Activated B cell treated with CpG ODN at 0.5 μM for 24 hours (primary cell): ENCODE results near the gene GGPS1. TPM values are rescaled to one million over a fixed set of nuclear protein-coding genes. Genes with fewer than 3 reads are reported as not detected.

ENCODE experiments used
- ATAC-seq: fragments of 200-7000 bp; cut with Tn5 transposase; one replicate; pipeline ENCODE4 v1.10.0; 2021; ENCODE audit warnings: low read depth, mild to moderate bottlenecking, moderate library complexity
- CTCF ChIA-PET: fragments of 350-600 bp; sonication (Branson Sonifier 250); formaldehyde crosslinking; loops from one replicate; lab custom pipeline; 2021; ENCODE audit warnings: antibody characterized with exemption; lab: Charles Lee
- POLR2A ChIA-PET: fragments of 350-600 bp; sonication (Branson Sonifier 250); formaldehyde crosslinking; loops from one replicate; lab custom pipeline; 2021; ENCODE audit warnings: antibody characterized with exemption; lab: Charles Lee
- DNase-seq: peaks from one replicate; pipeline ENCODE4 v3.0.0; 2022
- H3K27ac Mint-ChIP-seq: one replicate; pipeline ENCODE4 v1.8.0; 2020; ENCODE audit warnings: mixed read lengths
- H3K27me3 Mint-ChIP-seq: one replicate; pipeline ENCODE4 v1.8.0; 2021; ENCODE audit warnings: mixed read lengths
- H3K36me3 Mint-ChIP-seq: one replicate; pipeline ENCODE4 v1.8.0; 2021; ENCODE audit warnings: low read depth, mixed read lengths
- H3K4me1 Mint-ChIP-seq: one replicate; pipeline ENCODE4 v1.8.0; 2021; ENCODE audit warnings: mixed read lengths
- H3K4me3 Mint-ChIP-seq: one replicate; pipeline ENCODE4 v1.8.0; 2020; ENCODE audit warnings: mild to moderate bottlenecking, mixed read lengths
- H3K9me3 Mint-ChIP-seq: one replicate; pipeline ENCODE4 v1.8.0; 2020; ENCODE audit warnings: mixed read lengths
- intact Hi-C: fragments of 100-400 bp; cut with micrococcal nuclease; formaldehyde crosslinking; loops from one replicate; pipeline ENCODE4 v1.15.1; 2024
- total RNA-seq: library from RNA; stranded (reverse); gene quantifications from 2 replicates; pipeline ENCODE4 v1.2.3, GENCODE V29; 2022
- TF ChIP-seq, protein P1 (sequence below): fragments of 200-600 bp; IDR thresholded peaks from one replicate; pipeline ENCODE4 v1.8.0; 2022; ENCODE audit warnings: antibody characterized with exemption, mild to moderate bottlenecking

Gene GGPS1
- total RNA-seq, 1 donor from 2014 or later, result 33.8 TPM

DNA sequence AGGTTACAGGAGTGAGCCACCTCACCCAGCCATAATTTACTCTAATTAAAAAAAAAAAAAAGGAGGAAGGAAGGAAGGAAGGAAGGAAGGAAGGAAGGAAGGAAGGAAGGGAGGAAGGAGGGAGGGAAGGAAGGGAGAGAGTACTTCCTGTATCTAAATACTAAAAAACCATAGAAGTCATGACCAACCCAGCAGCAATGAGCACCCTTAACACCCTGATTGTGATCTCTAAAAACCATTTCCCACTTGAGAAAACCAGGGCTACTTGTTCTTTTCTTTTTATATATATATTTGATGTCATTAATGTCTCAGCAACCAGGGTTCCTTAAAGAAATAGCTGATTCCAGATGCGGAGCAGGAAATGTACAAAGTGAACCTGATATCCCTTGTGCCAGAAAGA, 31.6 kb upstream of the GGPS1 start:
- POLR2A ChIA-PET, result no interaction called here
- H3K36me3 Mint-ChIP-seq, result peaks cover 5% of the 10 kb centered on the region
- H3K27me3 Mint-ChIP-seq, result no peaks in the 10 kb centered on the region
- TF ChIP-seq, protein P1, sequence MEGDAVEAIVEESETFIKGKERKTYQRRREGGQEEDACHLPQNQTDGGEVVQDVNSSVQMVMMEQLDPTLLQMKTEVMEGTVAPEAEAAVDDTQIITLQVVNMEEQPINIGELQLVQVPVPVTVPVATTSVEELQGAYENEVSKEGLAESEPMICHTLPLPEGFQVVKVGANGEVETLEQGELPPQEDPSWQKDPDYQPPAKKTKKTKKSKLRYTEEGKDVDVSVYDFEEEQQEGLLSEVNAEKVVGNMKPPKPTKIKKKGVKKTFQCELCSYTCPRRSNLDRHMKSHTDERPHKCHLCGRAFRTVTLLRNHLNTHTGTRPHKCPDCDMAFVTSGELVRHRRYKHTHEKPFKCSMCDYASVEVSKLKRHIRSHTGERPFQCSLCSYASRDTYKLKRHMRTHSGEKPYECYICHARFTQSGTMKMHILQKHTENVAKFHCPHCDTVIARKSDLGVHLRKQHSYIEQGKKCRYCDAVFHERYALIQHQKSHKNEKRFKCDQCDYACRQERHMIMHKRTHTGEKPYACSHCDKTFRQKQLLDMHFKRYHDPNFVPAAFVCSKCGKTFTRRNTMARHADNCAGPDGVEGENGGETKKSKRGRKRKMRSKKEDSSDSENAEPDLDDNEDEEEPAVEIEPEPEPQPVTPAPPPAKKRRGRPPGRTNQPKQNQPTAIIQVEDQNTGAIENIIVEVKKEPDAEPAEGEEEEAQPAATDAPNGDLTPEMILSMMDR, result no peak
- intact Hi-C loops, result no loop called here
- H3K4me3 Mint-ChIP-seq, result no peak overlapping the region
- no peak for DNase-seq
- ATAC-seq, result no peak
- H3K4me1 Mint-ChIP-seq, result peaks cover 66% of the 10 kb centered on the region
- CTCF ChIA-PET, result no interaction called here
- no peak overlapping the region for H3K27ac Mint-ChIP-seq
- H3K9me3 Mint-ChIP-seq, result no peaks in the 10 kb centered on the region

DNA sequence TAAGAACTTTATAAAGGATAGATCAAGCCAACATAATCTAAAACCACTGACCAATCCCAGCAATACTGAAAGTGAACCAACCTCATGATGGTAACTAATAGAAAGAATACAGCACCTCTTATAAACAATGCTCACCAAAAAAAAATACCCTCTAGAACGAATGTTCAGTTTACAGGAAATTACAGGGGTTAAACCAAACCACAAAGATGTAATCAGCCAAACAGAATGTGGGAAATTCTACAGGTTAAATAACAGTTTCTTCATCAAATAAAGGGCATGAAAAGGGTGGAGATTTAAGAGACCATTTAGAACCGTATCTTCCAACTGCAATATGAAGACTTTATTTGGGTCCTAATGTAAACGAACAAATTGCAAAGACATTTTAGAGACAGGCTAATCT, 30.8 kb upstream of the GGPS1 start:
- H3K36me3 Mint-ChIP-seq, result peaks cover 6% of the 10 kb centered on the region
- peak overlapping the region; percentile 21 for H3K4me3 Mint-ChIP-seq
- no peak for DNase-seq
- no peak for ATAC-seq
- ChIA-PET CTCF (no interaction called here), POLR2A (no interaction called here)
- H3K27ac Mint-ChIP-seq, result peak overlapping the region; percentile 1
- no peaks in the 10 kb centered on the region for H3K9me3 Mint-ChIP-seq
- H3K4me1 Mint-ChIP-seq, result peaks cover 62% of the 10 kb centered on the region
- TF ChIP-seq, protein P1, result no peak
- intact Hi-C loops, result no loop called here
- no peaks in the 10 kb centered on the region for H3K27me3 Mint-ChIP-seq

DNA sequence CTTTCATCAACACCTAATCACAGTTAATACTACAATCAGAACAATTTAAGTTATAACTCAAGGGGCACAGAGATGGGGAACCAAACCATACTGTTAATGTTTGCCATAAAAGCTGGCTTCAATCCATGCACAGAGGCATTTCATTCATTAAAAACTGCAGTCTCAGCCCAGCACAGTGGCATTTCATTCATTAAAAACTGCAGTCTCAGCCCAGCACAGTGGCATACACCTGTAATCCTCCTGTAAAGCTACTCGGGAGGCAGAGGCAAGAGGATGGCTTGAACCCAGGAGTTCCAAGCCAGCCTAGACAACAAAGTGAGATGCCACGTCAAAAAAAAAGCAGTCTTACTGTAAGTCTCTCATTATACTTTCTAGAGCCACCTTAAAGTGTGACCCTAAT, 29.6 kb upstream of the GGPS1 start:
- TF ChIP-seq, protein P1, result no peak
- no peaks in the 10 kb centered on the region for H3K27me3 Mint-ChIP-seq
- H3K4me3 Mint-ChIP-seq, result no peak overlapping the region
- H3K9me3 Mint-ChIP-seq, result no peaks in the 10 kb centered on the region
- peaks cover 62% of the 10 kb centered on the region for H3K4me1 Mint-ChIP-seq
- ATAC-seq, result no peak
- POLR2A ChIA-PET, result no interaction called here
- CTCF ChIA-PET, result interaction anchor here (1.3 kb wide), 1 partner anchor 23 kb away, joined by 3 read pairs; no protein-coding TSS in a partner anchor
- intact Hi-C loops, result loop anchor here (2.0 kb wide), 1 partner anchor 28 kb away; no protein-coding TSS in a partner anchor
- H3K27ac Mint-ChIP-seq, result no peak overlapping the region
- no peak for DNase-seq
- H3K36me3 Mint-ChIP-seq, result peaks cover 7% of the 10 kb centered on the region

DNA sequence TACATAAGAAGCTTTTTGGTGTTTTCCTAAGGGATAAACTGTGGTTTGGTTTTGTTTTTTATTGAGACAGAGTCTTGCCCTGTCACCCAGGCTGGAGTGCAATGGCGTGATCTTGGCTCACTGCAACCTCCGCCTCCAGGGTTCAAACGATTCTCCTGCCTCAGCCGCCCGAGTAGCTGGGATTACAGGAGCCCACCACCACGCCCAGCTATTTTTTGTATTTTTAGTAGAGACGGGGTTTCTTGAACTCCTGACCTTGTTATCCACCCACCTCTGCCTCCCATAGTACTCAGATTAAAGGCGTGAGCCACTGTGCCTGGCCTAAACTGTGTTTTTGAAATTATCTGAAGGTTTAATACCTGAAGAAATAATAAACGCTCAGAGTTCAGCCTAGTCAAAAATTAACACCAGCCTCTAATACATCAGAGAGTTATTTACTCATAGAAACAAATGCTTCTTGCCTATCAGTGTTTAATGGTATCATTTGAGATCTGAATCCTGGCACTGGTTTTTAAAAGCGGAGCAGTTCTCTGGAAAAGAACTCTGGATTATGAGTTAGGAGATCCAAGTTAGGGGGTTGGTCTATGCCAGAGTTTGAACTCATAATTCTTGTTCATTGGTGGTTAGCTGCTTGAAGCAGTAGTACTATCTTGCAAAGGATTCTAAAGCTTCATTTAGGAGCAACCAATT, 29.1 kb upstream of the GGPS1 start:
- no peak for ATAC-seq
- DNase-seq, result no peak
- no peaks in the 10 kb centered on the region for H3K27me3 Mint-ChIP-seq
- CTCF ChIA-PET, result interaction anchor here (1.3 to 1.5 kb wide), 2 partner anchors 24 to 46 kb away, joined by 3 read pairs; no protein-coding TSS in a partner anchor
- intact Hi-C loops, result loop anchor here (2.0 kb wide), 1 partner anchor 27 kb away; no protein-coding TSS in a partner anchor
- H3K27ac Mint-ChIP-seq, result no peak overlapping the region
- POLR2A ChIA-PET, result interaction anchor here (0.7 kb wide), 1 partner anchor 287 kb away, joined by 4 read pairs; no protein-coding TSS in a partner anchor
- TF ChIP-seq, protein P1, result no peak
- peaks cover 7% of the 10 kb centered on the region for H3K36me3 Mint-ChIP-seq
- H3K4me1 Mint-ChIP-seq, result peaks cover 64% of the 10 kb centered on the region
- H3K4me3 Mint-ChIP-seq, result no peak overlapping the region
- no peaks in the 10 kb centered on the region for H3K9me3 Mint-ChIP-seq

DNA sequence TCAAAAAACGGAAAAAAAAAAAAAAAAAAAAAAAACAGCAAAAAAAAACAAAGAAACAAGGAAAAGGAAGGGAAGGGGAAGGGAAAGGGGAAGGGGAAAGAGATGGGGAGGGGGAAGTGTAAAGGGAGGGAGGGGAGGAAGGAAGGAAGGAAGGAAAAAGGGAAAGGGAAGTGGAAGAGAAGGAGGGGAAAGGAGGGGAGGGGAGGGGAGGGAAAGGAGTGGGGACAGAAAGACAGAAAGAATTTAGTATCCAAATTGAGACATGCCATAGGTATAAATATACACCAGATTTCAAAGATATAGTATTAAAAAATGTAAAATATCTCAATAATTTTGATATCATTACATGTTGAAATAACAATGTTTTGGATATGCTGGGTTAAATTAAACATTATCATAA, 26.2 kb upstream of the GGPS1 start:
- Mint-ChIP-seq H3K4me3 (no peak overlapping the region), H3K36me3 (peaks cover 10% of the 10 kb centered on the region), H3K4me1 (peaks cover 82% of the 10 kb centered on the region), H3K9me3 (no peaks in the 10 kb centered on the region), H3K27ac (no peak overlapping the region), H3K27me3 (no peaks in the 10 kb centered on the region)
- ATAC-seq (no peak), DNase-seq (no peak)
- TF ChIP-seq, protein P1, result no peak
- intact Hi-C loops, result no loop called here
- ChIA-PET POLR2A (interaction anchor here (0.6 kb wide), 1 partner anchor 704 kb away, joined by 3 read pairs; no protein-coding TSS in a partner anchor), CTCF (no interaction called here)
